HepG2 (cell line): Measurements from ENCODE around the gene TAF13. TPM values are rescaled to one million over a fixed set of nuclear protein-coding genes. Genes with fewer than 3 reads are reported as not detected.

Experiments
- ELF4 ChIP-seq: sonication (generic); formaldehyde crosslinking; IDR thresholded peaks from 2 replicates; pipeline ENCODE4 v1.5.0; 2020; ENCODE audit warnings: missing genetic modification reagents, mild to moderate bottlenecking, moderate library complexity, borderline replicate concordance
- HDAC6 ChIP-seq: fragments of 200-600 bp; sonication (generic); IDR thresholded peaks from 2 replicates; pipeline ENCODE4 v1.7.0; 2017; ENCODE audit warnings: mild to moderate bottlenecking, antibody characterized with exemption, low read length, low read depth
- HMGA1 ChIP-seq: sonication (generic); formaldehyde crosslinking; conservative IDR thresholded peaks from 2 replicates; pipeline ENCODE4 v1.4.0; 2020; ENCODE audit warnings: missing genetic modification reagents
- HNF1B ChIP-seq: sonication (generic); formaldehyde crosslinking; IDR thresholded peaks from 2 replicates; pipeline ENCODE4 v1.5.1; 2020; ENCODE audit warnings: mild to moderate bottlenecking, moderate library complexity, missing genetic modification reagents
- HOXA7 ChIP-seq: sonication (generic); formaldehyde crosslinking; IDR thresholded peaks from 2 replicates; pipeline ENCODE4 v1.8.1; 2022; ENCODE audit warnings: mild to moderate bottlenecking, missing genetic modification reagents, moderate library complexity
- HOXD1 ChIP-seq: sonication (generic); formaldehyde crosslinking; IDR thresholded peaks from 2 replicates; pipeline ENCODE4 v1.5.0; 2020; ENCODE audit warnings: missing genetic modification reagents
- IRF2 ChIP-seq: IDR thresholded peaks from 2 replicates; pipeline ENCODE4 v1.6.1; 2018; ENCODE audit warnings: missing genetic modification reagents, missing compliant biosample characterization
- MEIS2 ChIP-seq: sonication (generic); formaldehyde crosslinking; IDR thresholded peaks from 2 replicates; pipeline ENCODE4 v1.9.0; 2021; ENCODE audit warnings: mild to moderate bottlenecking, missing genetic modification reagents
- MYC ChIP-seq: sonication (generic); formaldehyde crosslinking; IDR thresholded peaks from 2 replicates; pipeline ENCODE4 v1.9.0; 2021; ENCODE audit warnings: missing genetic modification reagents, borderline replicate concordance
- PHF21A ChIP-seq: sonication (generic); formaldehyde crosslinking; IDR thresholded peaks from 2 replicates; pipeline ENCODE4 v1.5.0; 2020; ENCODE audit warnings: mild to moderate bottlenecking, missing genetic modification reagents
- PHF5A ChIP-seq: IDR thresholded peaks from one replicate; pipeline ENCODE4 v1.6.1; 2018; ENCODE audit warnings: low read depth, missing genetic modification reagents; ENCODE audit not compliant: unreplicated experiment
- SMARCC2 ChIP-seq: fragments of 450-650 bp; IDR thresholded peaks from 2 replicates; pipeline ENCODE4 v1.6.1; 2017; ENCODE audit warnings: antibody characterized with exemption, mild to moderate bottlenecking
- STAT6 ChIP-seq: sonication (generic); formaldehyde crosslinking; IDR thresholded peaks from 2 replicates; pipeline ENCODE4 v1.4.0; 2020; ENCODE audit warnings: missing genetic modification reagents, mild to moderate bottlenecking, borderline replicate concordance
- ZFX ChIP-seq: sonication (generic); formaldehyde crosslinking; IDR thresholded peaks from 2 replicates; pipeline ENCODE4 v1.4.0; 2020; ENCODE audit warnings: mild to moderate bottlenecking, low read depth, missing genetic modification reagents, moderate library complexity
- ZNF143 ChIP-seq: sonication (generic); formaldehyde crosslinking; IDR thresholded peaks from 2 replicates; pipeline ENCODE4 v1.4.0; 2020; ENCODE audit warnings: missing genetic modification reagents
- ZNF414 ChIP-seq: sonication (generic); formaldehyde crosslinking; IDR thresholded peaks from 2 replicates; pipeline ENCODE4 v1.5.0; 2020; ENCODE audit warnings: missing genetic modification reagents
- ZNF543 ChIP-seq: sonication (generic); formaldehyde crosslinking; IDR thresholded peaks from 2 replicates; pipeline ENCODE4 v1.4.0; 2020; ENCODE audit warnings: mild to moderate bottlenecking, missing genetic modification reagents
- ZNF557 ChIP-seq: sonication (generic); formaldehyde crosslinking; IDR thresholded peaks from 2 replicates; pipeline ENCODE4 v1.4.0; 2020; ENCODE audit warnings: missing genetic modification reagents
- ZNF780A ChIP-seq: sonication (generic); formaldehyde crosslinking; IDR thresholded peaks from 2 replicates; pipeline ENCODE4 v1.8.0; 2022; ENCODE audit warnings: mild to moderate bottlenecking, missing genetic modification reagents, moderate library complexity
- polyA plus RNA-seq, 8 experiments: library from polyadenylated mRNA; depleted of rRNA in 3 of 8; stranded (reverse) in 7 of 8; unstranded in 1 of 8; fragments of >200 nt; fragmentation: Illumina TruSeq in 4 of 8; extraction: Trizol in 4 of 8; gene quantifications; 2 replicates each; pipeline versions ENCODE4 v1.2.1 to v1.2.3, GENCODE V29; 2011 to 2016; ENCODE audit warnings: low read depth in 4 of 8, missing spikeins in 1 of 8, mixed read lengths in 1 of 8; ENCODE audit not compliant: insufficient read depth in 1 of 8
- total RNA-seq, 5 experiments: library from RNA; depleted of rRNA; stranded (reverse); fragments of >200 nt; fragmentation: Illumina TruSeq; extraction: Trizol; gene quantifications; 2 replicates each; pipeline ENCODE4 v1.2.3, GENCODE V29; 2016; ENCODE audit warnings: low read depth in 1 of 5
- TF ChIP-seq, protein P1 (sequence below), 2 experiments: fragments of 450-650 bp in 1 of 2; sonication (generic) in 1 of 2; formaldehyde crosslinking; IDR thresholded peaks; 2 replicates each; pipeline versions ENCODE4 v1.5.0 to v1.8.0; 2020 to 2022; ENCODE audit warnings: mild to moderate bottlenecking in 1 of 2, missing genetic modification reagents in 1 of 2
- TF ChIP-seq, protein P2 (sequence below): sonication (generic); formaldehyde crosslinking; IDR thresholded peaks from 2 replicates; pipeline ENCODE4 v1.5.1; 2020; ENCODE audit warnings: mild to moderate bottlenecking, missing genetic modification reagents

The TAF13 gene
- total and polyA plus RNA-seq, 2 of the 13 experiments (the other 11 are each of a cell fraction or from before 2014, with no cell fraction given), result 11.5 to 36.3 TPM

- TF ChIP-seq HDAC6 (no peak), MEIS2 (CRISPR knock-in tag) (0 out of 2 replicates have a peak, but pooled peaks have one; percentile 41), ZFX (peak; percentile 28; the same call in 1 of the 2 replicates), IRF2 (CRISPR knock-in tag) (no peak), PHF5A (CRISPR knock-in tag) (no peak), ZNF414 (CRISPR knock-in tag) (no peak), SMARCC2 (no peak), STAT6 (no peak), HOXA7 (no peak), HOXD1 (CRISPR knock-in tag) (no peak), ZNF780A (no peak), MYC (CRISPR knock-in tag) (no peak), HMGA1 (CRISPR knock-in tag) (no peak), ZNF143 (CRISPR knock-in tag) (peak; percentile 31; the same call in 1 of the 2 replicates), ZNF557 (CRISPR knock-in tag) (no peak), PHF21A (CRISPR knock-in tag) (no peak), ZNF543 (CRISPR knock-in tag) (0 out of 2 replicates have a peak, but pooled peaks have one; percentile 41), HNF1B (CRISPR knock-in tag) (no peak), ELF4 (no peak)
- TF ChIP-seq, protein P1, sequence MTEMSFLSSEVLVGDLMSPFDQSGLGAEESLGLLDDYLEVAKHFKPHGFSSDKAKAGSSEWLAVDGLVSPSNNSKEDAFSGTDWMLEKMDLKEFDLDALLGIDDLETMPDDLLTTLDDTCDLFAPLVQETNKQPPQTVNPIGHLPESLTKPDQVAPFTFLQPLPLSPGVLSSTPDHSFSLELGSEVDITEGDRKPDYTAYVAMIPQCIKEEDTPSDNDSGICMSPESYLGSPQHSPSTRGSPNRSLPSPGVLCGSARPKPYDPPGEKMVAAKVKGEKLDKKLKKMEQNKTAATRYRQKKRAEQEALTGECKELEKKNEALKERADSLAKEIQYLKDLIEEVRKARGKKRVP (CRISPR knock-in tag; IDR thresholded peaks at IDR 0.05), result no peak
- TF ChIP-seq, protein P2, sequence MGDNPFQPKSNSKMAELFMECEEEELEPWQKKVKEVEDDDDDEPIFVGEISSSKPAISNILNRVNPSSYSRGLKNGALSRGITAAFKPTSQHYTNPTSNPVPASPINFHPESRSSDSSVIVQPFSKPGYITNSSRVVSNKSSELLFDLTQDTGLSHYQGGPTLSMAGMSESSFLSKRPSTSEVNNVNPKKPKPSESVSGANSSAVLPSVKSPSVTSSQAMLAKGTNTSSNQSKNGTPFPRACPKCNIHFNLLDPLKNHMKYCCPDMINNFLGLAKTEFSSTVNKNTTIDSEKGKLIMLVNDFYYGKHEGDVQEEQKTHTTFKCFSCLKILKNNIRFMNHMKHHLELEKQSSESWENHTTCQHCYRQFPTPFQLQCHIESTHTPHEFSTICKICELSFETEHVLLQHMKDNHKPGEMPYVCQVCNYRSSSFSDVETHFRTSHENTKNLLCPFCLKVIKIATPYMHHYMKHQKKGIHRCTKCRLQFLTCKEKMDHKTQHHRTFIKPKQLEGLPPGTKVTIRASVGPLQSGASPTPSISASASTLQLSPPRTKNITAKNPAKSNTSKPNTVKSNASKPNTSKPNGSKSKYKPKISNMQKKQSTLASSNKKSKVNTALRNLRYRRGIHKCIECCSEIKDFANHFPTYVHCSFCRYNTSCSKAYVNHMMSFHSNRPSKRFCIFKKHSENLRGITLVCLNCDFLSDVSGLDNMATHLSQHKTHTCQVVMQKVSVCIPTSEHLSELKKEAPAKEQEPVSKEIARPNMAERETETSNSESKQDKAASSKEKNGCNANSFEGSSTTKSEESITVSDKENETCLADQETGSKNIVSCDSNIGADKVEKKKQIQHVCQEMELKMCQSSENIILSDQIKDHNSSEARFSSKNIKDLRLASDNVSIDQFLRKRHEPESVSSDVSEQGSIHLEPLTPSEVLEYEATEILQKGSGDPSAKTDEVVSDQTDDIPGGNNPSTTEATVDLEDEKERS, result peak; percentile 42; the same call in 1 of the 2 replicates
Measured at GRCh38 chr1:109040989-109041620, 34.7 kb downstream of the TAF13 start (continued).
